Stomach smooth muscle (tissue), 2 donors: Measurements from ENCODE around the gene SLFN13.
"Not testable (repeated sequence)": the region's sequence is repeated elsewhere in the genome, so short reads cannot be mapped to it uniquely, and the experiment has no call there.

Source experiments
- H3K27ac ChIP-seq: one replicate; pipeline ENCODE4 v1.7.0; 2013; ENCODE audit warnings: mild to moderate bottlenecking, low read length, inconsistent platforms
- H3K27me3 ChIP-seq, 2 donors: one replicate each; pipeline ENCODE4 v1.7.0; 2013; ENCODE audit warnings: low read length in 2 of 2; ENCODE audit not compliant: insufficient read depth in 2 of 2, control insufficient read depth in 1 of 2
- H3K36me3 ChIP-seq, 2 donors: one replicate each; pipeline ENCODE4 v1.7.0; 2013; ENCODE audit warnings: low read length in 2 of 2; ENCODE audit not compliant: control insufficient read depth in 2 of 2, insufficient read depth in 2 of 2
- H3K4me1 ChIP-seq: one replicate; pipeline ENCODE4 v1.7.0; 2013; ENCODE audit warnings: low read length; ENCODE audit not compliant: control insufficient read depth, insufficient read depth
- H3K4me3 ChIP-seq, 2 donors: one replicate each; pipeline ENCODE4 v1.7.0; 2013; ENCODE audit warnings: low read length in 2 of 2
- H3K9ac ChIP-seq, 2 donors: one replicate each; pipeline ENCODE4 v1.7.0; 2013; ENCODE audit warnings: low read length in 2 of 2, mild to moderate bottlenecking in 1 of 2
- H3K9me3 ChIP-seq, 2 donors: one replicate each; pipeline ENCODE4 v1.7.0; 2013; ENCODE audit warnings: low read length in 2 of 2; ENCODE audit not compliant: control insufficient read depth in 2 of 2
- donor health status: healthy.
- donor health status: Pancreatic carcinoma.

SLFN13 gene

GRCh38 chr17:35476283-35476820 lies 27.8 kb upstream of the SLFN13 start:
- H3K4me1 ChIP-seq: no peaks in the 10 kb centered on the region
- no peaks in the 10 kb centered on the region for H3K9me3 ChIP-seq
- no peak overlapping the region for H3K27ac ChIP-seq
- H3K4me3 ChIP-seq: no peak overlapping the region
- no peaks in the 10 kb centered on the region for H3K36me3 ChIP-seq
- no peaks in the 10 kb centered on the region for H3K27me3 ChIP-seq
- no peak overlapping the region for H3K9ac ChIP-seq

- no peak overlapping the region for H3K9ac ChIP-seq
- no peaks in the 10 kb centered on the region for H3K36me3 ChIP-seq
- no peaks in the 10 kb centered on the region for H3K9me3 ChIP-seq
- H3K4me1 ChIP-seq: no peaks in the 10 kb centered on the region
- no peak overlapping the region for H3K27ac ChIP-seq
- peaks cover 0 to 3% of the 10 kb centered on the region in 2 donors for H3K27me3 ChIP-seq
- no peak overlapping the region for H3K4me3 ChIP-seq
These were observed 19.9 kb upstream of the SLFN13 start for GRCh38 chr17:35468475-35468874.

DNA sequence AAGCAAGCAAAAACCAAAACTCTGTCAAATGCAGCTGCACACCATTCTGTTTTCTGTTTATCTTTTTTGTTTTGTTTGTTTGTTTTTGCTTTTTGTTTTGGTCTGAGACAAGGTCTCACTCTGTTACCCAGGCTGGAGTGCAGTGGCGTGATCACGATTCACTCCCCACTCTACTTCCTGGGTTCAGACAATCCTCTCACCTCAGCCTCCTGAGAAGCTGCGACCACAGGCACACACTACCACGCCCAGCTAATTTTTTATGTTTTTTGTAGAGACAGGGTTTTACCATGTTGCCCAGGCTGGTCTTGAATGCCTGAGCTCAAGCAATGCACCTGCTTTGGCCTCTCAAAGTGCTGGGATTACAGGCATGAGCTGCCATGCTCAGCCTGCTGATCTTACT lies 19.3 kb upstream of the SLFN13 start:
- no peak overlapping the region for H3K9ac ChIP-seq
- no peaks in the 10 kb centered on the region for H3K9me3 ChIP-seq
- no peak overlapping the region for H3K27ac ChIP-seq
- H3K36me3 ChIP-seq: no peaks in the 10 kb centered on the region
- no peak overlapping the region for H3K4me3 ChIP-seq
- no peaks in the 10 kb centered on the region for H3K4me1 ChIP-seq
- peaks cover 0 to 5% of the 10 kb centered on the region in 2 donors for H3K27me3 ChIP-seq

DNA sequence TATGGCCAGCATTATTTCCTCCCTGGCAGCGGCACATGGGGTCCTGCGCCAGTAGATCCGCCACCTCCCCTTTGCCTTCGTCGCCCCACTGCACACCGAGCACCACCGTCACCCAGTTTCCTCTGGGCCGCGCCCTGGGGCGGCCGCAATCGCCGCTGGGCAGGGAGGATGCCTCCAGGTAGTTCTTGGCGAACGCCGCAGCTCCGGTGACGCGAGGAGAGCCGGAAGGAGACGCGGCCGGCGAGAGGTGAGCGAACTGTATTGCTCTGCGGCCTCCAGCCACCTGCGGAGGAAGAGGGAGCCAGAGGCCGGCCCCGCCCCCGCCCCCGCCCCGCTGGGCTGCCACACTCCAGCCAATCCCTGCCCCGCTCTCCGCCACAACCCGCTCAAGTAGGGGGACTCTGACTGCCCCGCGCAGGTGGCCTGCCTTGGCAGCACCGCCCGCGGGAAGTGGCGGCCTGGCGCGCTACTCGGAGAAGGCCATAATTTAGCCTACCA lies 11.8 kb upstream of the SLFN13 start:
- Histone ChIP-seq H3K9ac (no peak overlapping the region), H3K9me3 (no peaks in the 10 kb centered on the region), H3K4me1 (no peaks in the 10 kb centered on the region), H3K27me3 (peaks cover 9 to 13% of the 10 kb centered on the region in 2 donors), H3K4me3 (no peak overlapping the region), H3K36me3 (no peaks in the 10 kb centered on the region), H3K27ac (no peak overlapping the region)

- H3K27me3 ChIP-seq: peaks cover 10 to 18% of the 10 kb centered on the region in 2 donors
- not testable (repeated sequence) for H3K4me3 ChIP-seq, H3K9me3 ChIP-seq, H3K4me1 ChIP-seq, H3K36me3 ChIP-seq, H3K9ac ChIP-seq, H3K27ac ChIP-seq
These were observed 5.5 kb upstream of the SLFN13 start for GRCh38 chr17:35454035-35454434.

DNA sequence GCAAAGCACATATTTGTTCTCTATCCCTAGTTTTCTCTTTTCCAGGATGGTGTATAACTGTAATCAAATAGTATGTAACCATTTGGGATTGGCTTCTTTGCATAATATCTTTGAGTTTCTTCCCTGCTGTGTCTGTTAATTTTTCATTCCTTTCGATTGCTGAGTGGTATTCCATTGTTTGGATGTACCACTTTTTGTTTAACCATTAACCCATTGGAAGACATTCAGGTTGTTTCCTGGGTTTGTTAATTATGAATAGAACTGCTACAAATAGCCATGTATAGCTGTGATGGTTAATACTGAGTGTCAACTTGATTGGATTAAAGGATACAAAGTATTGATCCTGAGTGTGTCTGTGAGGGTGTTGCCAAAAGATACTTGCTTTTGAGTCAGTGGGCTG lies 4.6 kb upstream of the SLFN13 start:
- H3K9me3 ChIP-seq: no peaks in the 10 kb centered on the region
- peaks cover 8% of the 10 kb centered on the region for H3K4me1 ChIP-seq
- H3K27me3 ChIP-seq: peaks cover 16 to 26% of the 10 kb centered on the region in 2 donors
- no peaks in the 10 kb centered on the region for H3K36me3 ChIP-seq
- no peak overlapping the region for H3K4me3 ChIP-seq
- no peak overlapping the region for H3K27ac ChIP-seq
- H3K9ac ChIP-seq: no peak overlapping the region

DNA sequence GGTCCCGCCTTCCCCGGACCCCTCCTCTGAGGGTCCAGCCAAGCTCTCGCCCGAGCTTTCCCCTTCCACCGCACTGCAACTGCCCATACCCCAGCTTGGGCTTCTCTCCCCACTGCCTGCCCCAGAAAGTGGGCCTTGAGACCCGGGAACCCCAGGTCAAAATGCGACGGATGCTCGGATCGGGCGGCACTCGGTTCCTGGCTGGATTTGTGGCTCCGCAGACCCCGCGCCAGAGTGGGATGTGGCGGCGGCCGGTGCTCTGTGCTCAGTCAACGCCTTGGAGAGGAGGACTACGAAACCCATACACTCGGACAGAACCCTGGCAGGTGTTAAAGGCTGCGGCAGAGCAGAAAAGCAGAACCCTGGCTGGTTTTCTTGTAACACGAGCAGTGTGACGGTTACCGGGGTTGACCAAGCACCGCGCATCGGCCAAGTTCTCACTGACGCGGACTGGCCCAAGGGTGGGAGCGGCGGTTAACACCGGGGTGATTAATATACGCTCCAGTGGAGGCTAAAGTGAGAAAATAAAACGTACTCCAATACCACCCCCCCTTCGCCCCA lies 885 bp upstream of the SLFN13 start:
- H3K36me3 ChIP-seq: no peaks in the 10 kb centered on the region
- peaks cover 24 to 34% of the 10 kb centered on the region in 2 donors for H3K27me3 ChIP-seq
- no peak overlapping the region for H3K27ac ChIP-seq
- peaks cover 9% of the 10 kb centered on the region for H3K4me1 ChIP-seq
- H3K9me3 ChIP-seq: no peaks in the 10 kb centered on the region
- H3K9ac ChIP-seq: no peak overlapping the region
- H3K4me3 ChIP-seq: peak overlapping the region; percentile 26 to 70

GRCh38 chr17:35448899-35449227 lies 297 bp upstream of the SLFN13 start:
- Histone ChIP-seq H3K4me1 (peaks cover 9% of the 10 kb centered on the region), H3K27me3 (peaks cover 24 to 34% of the 10 kb centered on the region in 2 donors), H3K27ac (no peak overlapping the region), H3K36me3 (no peaks in the 10 kb centered on the region), H3K4me3 (peak overlapping the region; percentile 17 to 70), H3K9me3 (no peaks in the 10 kb centered on the region), H3K9ac (peak overlapping the region in 1 of 2 donors; percentile 40)

GRCh38 chr17:35447499-35447898 lies 1.1 kb downstream of the SLFN13 start:
- Histone ChIP-seq H3K4me3 (no peak overlapping the region), H3K27ac (no peak overlapping the region), H3K9ac (no peak overlapping the region), H3K4me1 (peaks cover 9% of the 10 kb centered on the region), H3K36me3 (no peaks in the 10 kb centered on the region), H3K27me3 (peaks cover 24 to 34% of the 10 kb centered on the region in 2 donors), H3K9me3 (no peaks in the 10 kb centered on the region)

GRCh38 chr17:35438433-35438832 lies 10.1 kb downstream of the SLFN13 start:
- Histone ChIP-seq H3K9ac (no peak overlapping the region), H3K4me1 (peaks cover 7% of the 10 kb centered on the region), H3K27ac (no peak overlapping the region), H3K36me3 (no peaks in the 10 kb centered on the region), H3K9me3 (no peaks in the 10 kb centered on the region), H3K27me3 (peaks cover 0 to 2% of the 10 kb centered on the region in 2 donors), H3K4me3 (no peak overlapping the region)

DNA sequence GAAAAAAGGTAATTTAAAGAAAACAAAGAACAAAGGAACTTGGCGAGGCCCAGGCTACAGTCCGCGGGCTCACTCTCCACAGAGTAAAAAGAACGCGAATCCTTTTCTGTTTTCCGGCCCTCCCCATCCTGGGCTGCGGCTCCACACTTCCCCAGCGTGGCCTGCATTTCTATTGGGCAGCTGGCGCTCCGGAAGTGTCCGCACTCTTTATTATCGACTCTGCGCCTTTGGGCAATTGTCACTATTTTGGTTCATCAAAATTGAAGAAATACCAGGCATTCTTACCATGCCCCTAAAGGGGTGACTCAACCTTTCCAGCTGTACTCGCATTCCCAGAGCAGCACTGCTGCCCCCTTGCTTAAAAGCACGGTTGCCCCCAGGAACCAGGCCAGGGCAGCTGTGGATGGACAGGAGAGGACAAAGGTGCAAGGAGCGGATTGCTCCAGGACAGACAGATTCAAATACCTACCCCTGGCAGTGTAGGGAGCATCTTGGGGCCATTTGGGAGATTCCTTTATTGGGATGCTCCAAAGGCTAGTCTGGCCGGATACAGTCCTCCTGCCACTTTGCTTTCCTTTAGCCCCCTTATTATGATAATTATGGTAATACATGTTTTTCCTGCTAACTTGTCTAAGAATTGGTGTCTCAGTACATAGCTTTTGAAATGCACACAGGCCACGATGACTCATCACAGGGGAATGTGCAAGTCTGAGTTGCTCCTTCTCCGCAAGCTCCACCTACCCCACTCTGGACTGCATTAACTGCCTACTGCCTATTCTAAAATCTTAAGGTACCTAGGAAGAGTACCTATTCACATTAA lies 15.3 kb downstream of the SLFN13 start:
- peak overlapping the region; percentile 83 to 88 for H3K4me3 ChIP-seq
- H3K9ac ChIP-seq: peak overlapping the region; percentile 81 to 87
- H3K9me3 ChIP-seq: no peaks in the 10 kb centered on the region
- H3K36me3 ChIP-seq: no peaks in the 10 kb centered on the region
- peaks cover 2% of the 10 kb centered on the region in 2 donors for H3K27me3 ChIP-seq
- peaks cover 16% of the 10 kb centered on the region for H3K4me1 ChIP-seq
- peak overlapping the region; percentile 80 for H3K27ac ChIP-seq
